ENCODE measurements around the gene USP17L25.
"Not testable (repeated sequence)": the region's sequence is repeated elsewhere in the genome, so short reads cannot be mapped to it uniquely, and the experiment has no call there.

Gene USP17L25, protein sequence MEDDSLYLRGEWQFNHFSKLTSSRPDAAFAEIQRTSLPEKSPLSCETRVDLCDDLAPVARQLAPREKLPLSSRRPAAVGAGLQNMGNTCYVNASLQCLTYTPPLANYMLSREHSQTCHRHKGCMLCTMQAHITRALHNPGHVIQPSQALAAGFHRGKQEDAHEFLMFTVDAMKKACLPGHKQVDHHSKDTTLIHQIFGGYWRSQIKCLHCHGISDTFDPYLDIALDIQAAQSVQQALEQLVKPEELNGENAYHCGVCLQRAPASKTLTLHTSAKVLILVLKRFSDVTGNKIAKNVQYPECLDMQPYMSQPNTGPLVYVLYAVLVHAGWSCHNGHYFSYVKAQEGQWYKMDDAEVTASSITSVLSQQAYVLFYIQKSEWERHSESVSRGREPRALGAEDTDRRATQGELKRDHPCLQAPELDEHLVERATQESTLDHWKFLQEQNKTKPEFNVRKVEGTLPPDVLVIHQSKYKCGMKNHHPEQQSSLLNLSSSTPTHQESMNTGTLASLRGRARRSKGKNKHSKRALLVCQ

DNA sequence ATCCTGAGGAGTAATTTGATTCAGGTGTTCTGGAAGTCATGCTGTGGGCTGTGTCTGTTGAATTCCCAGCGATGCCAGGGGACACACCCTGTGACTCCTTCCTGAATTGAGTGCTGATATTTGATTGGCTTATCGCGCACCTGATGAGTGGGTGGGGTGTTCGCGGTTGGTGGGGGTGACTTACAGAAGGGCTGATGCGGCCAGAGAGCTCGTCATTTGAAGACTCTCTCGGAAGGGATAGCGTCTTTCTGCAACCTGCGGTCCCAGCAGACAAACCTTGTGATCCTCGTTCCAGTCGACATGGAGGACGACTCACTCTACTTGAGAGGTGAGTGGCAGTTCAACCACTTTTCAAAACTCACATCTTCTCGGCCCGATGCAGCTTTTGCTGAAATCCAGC lies at the start of gene USP17L25:
Gene USP17L25 (plus strand): TSS at position 301 of the 400 bp plus-strand sequence. CDS start 0 bp downstream, at position 301.
- DNase-seq: not testable (repeated sequence)

DNA sequence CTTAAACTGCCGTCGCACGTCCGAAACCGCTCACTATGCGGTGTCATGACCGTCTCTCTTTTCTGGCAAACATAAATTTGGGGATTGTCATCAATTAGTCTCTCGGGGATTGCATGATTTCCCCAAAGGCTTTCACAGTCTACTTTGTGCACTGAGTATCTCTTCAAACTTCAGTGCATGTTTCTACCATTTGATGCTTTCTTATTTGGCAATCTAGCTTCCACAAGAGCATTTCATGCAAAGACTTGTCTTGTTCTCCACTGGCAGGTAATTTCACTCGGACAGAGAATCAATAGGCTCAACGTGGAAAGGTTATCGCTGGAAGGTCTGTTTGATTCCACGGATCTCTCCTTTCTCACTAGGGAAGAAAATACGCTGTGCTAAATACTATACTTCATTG lies 5.5 kb upstream of the USP17L25 start:
- not testable (repeated sequence) for DNase-seq

DNA sequence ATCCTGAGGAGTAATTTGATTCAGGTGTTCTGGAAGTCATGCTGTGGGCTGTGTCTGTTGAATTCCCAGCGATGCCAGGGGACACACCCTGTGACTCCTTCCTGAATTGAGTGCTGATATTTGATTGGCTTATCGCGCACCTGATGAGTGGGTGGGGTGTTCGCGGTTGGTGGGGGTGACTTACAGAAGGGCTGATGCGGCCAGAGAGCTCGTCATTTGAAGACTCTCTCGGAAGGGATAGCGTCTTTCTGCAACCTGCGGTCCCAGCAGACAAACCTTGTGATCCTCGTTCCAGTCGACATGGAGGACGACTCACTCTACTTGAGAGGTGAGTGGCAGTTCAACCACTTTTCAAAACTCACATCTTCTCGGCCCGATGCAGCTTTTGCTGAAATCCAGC lies 4.8 kb upstream of the USP17L25 start, which contains the start of gene USP17L24:
Gene USP17L24 (plus strand): TSS at position 301 of the 400 bp plus-strand sequence. CDS start 0 bp downstream, at position 301.
- not testable (repeated sequence) for DNase-seq

DNA sequence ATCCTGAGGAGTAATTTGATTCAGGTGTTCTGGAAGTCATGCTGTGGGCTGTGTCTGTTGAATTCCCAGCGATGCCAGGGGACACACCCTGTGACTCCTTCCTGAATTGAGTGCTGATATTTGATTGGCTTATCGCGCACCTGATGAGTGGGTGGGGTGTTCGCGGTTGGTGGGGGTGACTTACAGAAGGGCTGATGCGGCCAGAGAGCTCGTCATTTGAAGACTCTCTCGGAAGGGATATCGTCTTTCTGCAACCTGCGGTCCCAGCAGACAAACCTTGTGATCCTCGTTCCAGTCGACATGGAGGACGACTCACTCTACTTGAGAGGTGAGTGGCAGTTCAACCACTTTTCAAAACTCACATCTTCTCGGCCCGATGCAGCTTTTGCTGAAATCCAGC lies 4.6 kb downstream of the USP17L25 start, which contains the start of gene USP17L26:
Gene USP17L26 (plus strand): TSS at position 301 of the 400 bp plus-strand sequence. CDS start 0 bp downstream, at position 301.
- not testable (repeated sequence) for DNase-seq

DNA sequence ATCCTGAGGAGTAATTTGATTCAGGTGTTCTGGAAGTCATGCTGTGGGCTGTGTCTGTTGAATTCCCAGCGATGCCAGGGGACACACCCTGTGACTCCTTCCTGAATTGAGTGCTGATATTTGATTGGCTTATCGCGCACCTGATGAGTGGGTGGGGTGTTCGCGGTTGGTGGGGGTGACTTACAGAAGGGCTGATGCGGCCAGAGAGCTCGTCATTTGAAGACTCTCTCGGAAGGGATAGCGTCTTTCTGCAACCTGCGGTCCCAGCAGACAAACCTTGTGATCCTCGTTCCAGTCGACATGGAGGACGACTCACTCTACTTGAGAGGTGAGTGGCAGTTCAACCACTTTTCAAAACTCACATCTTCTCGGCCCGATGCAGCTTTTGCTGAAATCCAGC lies 9.4 kb downstream of the USP17L25 start, which contains the start of gene USP17L5:
Gene USP17L5 (plus strand): TSS at position 301 of the 400 bp plus-strand sequence. CDS start 0 bp downstream, at position 301.
- DNase-seq: not testable (repeated sequence)

DNA sequence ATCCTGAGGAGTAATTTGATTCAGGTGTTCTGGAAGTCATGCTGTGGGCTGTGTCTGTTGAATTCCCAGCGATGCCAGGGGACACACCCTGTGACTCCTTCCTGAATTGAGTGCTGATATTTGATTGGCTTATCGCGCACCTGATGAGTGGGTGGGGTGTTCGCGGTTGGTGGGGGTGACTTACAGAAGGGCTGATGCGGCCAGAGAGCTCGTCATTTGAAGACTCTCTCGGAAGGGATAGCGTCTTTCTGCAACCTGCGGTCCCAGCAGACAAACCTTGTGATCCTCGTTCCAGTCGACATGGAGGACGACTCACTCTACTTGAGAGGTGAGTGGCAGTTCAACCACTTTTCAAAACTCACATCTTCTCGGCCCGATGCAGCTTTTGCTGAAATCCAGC lies 14.1 kb downstream of the USP17L25 start, which contains the start of gene USP17L27:
Gene USP17L27 (plus strand): TSS at position 301 of the 400 bp plus-strand sequence. CDS start 0 bp downstream, at position 301.
- DNase-seq: not testable (repeated sequence)

DNA sequence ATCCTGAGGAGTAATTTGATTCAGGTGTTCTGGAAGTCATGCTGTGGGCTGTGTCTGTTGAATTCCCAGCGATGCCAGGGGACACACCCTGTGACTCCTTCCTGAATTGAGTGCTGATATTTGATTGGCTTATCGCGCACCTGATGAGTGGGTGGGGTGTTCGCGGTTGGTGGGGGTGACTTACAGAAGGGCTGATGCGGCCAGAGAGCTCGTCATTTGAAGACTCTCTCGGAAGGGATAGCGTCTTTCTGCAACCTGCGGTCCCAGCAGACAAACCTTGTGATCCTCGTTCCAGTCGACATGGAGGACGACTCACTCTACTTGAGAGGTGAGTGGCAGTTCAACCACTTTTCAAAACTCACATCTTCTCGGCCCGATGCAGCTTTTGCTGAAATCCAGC lies 18.9 kb downstream of the USP17L25 start, which contains the start of gene USP17L28:
Gene USP17L28 (plus strand): TSS at position 301 of the 400 bp plus-strand sequence. CDS start 0 bp downstream, at position 301.
- DNase-seq: not testable (repeated sequence)

DNA sequence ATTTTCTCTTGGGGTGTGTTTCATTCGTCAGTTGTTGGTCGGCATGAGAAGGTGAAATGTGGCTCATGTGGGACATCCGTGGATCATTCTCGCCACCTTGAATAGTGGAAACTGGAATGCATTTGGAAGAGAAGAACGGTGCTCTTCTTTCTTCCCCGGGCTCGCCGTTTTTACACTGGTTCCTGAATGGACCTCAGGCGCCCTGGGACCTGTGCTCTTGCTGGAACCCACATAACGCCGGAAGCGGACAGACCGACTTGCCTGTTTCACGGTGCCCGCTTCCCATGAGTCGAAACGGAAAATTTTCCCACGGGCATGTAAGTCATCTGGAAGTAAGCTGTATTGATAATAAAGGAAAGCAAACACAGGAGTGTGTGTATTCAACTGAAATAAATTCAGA lies 21.2 kb downstream of the USP17L25 start:
- DNase-seq: not testable (repeated sequence)

DNA sequence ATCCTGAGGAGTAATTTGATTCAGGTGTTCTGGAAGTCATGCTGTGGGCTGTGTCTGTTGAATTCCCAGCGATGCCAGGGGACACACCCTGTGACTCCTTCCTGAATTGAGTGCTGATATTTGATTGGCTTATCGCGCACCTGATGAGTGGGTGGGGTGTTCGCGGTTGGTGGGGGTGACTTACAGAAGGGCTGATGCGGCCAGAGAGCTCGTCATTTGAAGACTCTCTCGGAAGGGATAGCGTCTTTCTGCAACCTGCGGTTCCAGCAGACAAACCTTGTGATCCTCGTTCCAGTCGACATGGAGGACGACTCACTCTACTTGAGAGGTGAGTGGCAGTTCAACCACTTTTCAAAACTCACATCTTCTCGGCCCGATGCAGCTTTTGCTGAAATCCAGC lies 23.6 kb downstream of the USP17L25 start, which contains the start of gene USP17L29:
Gene USP17L29 (plus strand): TSS at position 301 of the 400 bp plus-strand sequence. CDS start 0 bp downstream, at position 301.
- DNase-seq: not testable (repeated sequence)

DNA sequence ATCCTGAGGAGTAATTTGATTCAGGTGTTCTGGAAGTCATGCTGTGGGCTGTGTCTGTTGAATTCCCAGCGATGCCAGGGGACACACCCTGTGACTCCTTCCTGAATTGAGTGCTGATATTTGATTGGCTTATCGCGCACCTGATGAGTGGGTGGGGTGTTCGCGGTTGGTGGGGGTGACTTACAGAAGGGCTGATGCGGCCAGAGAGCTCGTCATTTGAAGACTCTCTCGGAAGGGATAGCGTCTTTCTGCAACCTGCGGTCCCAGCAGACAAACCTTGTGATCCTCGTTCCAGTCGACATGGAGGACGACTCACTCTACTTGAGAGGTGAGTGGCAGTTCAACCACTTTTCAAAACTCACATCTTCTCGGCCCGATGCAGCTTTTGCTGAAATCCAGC lies 33.1 kb downstream of the USP17L25 start, which contains the start of gene USP17L30:
Gene USP17L30 (plus strand): TSS at position 301 of the 400 bp plus-strand sequence. CDS start 0 bp downstream, at position 301.
- DNase-seq: not testable (repeated sequence)

DNA sequence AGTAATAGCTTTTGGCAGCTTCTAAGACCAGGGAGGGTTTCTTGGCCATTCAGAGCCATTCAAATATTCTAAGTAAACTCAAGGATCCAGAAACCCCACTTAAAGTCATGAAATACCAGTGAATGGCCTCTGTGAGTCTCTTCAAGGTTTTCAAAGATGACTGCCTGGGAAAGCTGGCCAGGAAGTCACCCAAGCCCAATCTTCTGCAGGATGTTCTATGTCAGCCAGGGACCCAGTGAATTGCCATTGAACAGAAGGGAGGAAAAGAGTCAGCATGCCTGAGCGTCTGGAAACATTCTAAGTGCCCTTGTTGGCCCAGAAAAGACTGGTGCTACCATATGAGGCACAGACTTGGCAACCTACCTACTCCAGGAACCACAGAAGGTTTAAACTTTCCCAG lies 50.2 kb downstream of the USP17L25 start:
- not testable (repeated sequence) for DNase-seq
